GM15510 (cell line): Measurements from ENCODE around the gene ANKS3.

ENCODE experiments used
- POLR2A ChIP-seq: IDR thresholded peaks from 3 replicates; pipeline ENCODE4 v1.6.1; 2011; ENCODE audit warnings: borderline replicate concordance; ENCODE audit not compliant: insufficient read length; ENCODE audit errors: extremely low read depth

ANKS3 gene

DNA sequence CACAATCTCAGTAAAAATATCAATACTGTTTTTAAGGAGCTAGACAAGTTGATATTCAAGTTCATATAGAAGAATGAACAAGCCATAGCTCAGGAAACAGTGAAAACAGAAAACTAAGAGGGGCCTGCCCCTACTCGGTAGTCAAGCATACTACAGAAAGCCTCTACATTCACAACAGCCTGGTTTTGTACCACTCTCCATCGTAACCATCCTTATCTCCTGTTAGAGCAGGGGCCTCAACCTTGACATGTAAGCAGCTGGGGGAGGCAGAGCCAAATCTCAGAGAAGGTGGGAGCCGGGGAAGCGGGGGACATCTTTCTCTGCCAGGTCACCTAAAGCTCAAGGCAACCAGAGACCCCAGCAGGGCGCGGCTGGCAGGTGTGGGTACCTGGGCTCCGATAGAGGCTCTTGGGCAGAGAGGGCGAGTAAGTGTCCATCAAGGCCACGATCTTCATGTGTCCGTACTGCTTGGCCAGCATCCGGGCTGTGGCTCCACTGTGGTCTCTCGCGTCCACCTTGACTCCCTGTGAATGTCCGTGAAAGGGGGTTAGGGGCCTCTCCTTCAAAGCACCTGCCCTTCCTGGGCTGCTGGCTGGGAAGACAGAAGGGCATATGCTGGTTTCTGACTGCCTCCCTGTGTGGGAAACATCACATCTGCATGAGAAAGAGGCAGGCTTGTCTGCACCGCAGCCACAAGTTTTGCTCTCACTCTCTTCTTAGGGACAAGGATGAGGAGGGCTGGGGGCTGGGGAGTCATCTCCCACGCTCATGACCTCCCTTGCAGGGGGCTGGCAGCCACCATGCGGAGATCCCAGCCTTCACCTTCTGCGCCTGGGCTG lies 20.2 kb downstream of the ANKS3 start:
- no peak for TF ChIP-seq POLR2A

DNA sequence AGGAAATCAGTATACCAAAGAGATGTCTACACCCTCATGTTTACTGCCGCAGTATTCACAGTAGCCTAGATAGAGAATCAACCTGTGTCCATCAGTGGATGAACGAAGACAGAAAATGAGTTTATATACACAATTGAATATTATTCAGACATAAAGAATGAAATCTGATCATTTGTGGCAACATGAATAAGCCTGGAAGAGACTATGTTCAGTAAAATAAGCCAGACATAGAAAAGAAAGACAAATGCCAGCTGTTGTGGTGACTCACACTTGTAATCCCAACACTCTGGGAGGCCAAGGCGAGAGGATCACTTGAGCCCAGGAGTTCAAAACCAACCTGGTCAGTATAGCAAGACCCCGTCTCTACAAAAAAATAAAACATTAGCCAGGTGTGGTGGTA lies 24.6 kb downstream of the ANKS3 start:
- no peak for TF ChIP-seq POLR2A

DNA sequence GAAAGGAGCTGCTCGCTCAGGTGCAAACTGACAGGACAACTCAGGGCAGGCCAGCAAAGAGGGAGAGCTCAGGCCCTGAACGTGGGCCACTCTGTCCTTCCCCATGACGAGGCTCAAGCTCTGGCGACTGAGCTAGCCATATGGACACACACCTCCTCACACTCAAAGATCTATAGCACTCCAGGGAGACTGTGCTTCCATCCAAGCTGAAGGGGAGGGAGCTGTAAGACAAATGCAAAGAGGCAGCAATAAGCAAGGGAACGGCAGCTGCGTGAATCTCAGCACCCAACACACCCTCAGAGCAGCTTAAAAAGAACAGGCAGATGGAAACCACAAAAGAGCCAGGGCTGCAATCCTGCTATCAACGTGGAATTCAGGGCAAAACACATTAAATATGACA lies 27.2 kb downstream of the ANKS3 start:
- TF ChIP-seq POLR2A: no peak

- TF ChIP-seq POLR2A: no peak
Observed at GRCh38 chr16:4704913-4705312, 29.2 kb downstream of the ANKS3 start.

GRCh38 chr16:4704491-4704890 lies 29.6 kb downstream of the ANKS3 start:
- TF ChIP-seq POLR2A: no peak

DNA sequence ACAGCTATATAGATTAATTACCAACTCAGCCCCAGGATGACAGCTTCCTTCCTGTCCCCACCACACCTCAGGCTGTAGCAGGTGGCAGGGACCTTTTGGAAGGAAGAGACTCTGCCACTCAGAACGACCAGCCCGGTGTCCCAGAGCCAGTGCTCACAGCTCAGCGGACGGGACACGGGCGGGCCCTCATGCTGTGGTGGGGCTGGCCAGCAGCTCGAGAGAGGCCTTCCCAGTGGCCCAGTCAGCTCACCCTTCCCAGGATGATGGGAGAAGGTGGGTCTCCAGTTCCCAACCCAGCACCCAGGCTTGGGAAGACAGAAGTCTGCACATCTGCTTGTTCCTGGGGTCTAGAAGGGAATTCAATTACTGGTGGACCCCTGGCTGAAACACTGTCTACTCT lies 30.2 kb downstream of the ANKS3 start:
- no peak for TF ChIP-seq POLR2A

DNA sequence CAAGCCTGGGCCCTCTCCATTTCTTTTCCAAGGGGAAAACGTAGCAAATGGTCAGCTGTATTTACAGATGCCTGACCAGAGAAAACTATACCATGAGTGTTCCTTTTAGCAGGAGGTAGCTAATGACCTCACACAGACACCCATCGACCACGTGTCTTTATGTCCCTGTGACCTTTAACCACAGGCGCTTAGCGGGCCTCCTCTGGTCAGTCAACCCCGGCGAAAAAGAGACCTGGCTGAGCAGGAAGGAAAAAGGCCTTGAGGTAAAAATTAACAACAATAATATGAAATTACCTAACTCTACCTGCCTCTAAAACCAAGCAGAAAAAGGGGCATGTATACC lies 31.6 kb downstream of the ANKS3 start:
- no peak for TF ChIP-seq POLR2A

DNA sequence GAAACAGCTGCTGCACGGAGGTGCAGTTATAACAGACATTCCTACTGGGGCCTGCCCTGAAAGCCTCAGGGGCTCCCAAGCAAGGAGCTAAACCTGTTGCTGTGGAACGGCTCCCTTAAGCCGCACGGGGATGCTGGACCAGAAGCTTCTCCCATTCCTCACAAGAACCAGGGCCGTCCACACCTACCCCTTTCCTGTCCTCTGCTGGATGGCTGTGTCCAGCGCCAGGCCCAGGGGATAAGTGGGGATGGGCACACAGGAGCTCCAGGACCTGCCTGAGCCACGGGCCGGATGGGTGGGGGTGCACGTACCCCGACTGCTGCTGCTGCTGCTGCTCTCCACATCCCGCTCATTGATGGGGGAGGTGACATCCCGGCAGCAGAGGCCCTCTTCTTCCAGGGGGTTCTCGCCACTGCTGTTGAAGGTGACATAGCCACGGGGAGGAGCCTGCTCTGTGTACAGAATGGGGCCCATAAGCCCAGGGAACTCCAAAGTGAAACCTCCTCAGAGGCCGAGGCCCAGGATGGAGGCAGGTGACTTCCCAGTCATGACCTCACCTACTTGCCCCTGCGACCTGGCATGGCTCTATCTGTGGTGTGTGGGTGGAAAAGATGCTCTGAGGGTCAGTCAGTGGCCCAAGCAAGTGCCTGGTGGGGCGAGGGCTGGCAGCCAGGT lies 32.1 kb downstream of the ANKS3 start:
- TF ChIP-seq POLR2A: no peak

DNA sequence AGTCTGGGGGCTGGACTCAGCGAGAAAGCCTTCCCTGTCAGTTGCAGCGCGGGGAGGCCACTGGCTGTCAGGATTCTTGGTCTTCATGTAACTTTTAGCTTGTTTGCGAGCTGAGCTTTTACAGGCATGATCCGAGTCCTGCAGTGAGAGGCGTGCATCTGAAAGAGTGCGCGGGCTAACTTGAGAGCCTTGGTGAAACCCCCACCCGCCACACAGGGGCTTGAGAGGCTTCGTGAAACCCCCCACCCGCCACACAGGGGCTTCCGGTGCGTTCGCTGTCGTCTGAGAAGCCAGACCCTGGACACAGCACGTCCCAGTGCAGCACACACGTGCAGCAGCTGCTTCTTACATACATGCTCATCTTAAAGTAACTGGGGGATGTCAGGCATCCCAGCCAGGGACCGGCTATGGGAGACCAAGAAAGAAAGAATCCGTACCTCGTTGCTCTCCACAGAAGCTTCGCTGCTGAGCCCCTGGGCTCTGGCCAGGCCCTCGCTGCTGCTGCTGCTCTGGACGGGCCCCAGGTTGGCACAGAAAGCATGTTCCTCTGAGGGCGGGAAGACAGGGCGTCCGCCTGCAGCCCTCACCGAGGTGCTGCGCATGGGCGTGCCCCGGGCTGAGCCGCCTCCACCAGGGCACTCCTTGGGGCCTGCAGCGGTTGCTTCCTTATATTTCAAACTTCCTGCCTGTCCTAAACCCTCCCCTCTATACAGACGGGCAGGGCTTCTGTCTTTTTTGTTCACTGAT lies 32.9 kb downstream of the ANKS3 start:
- no peak for TF ChIP-seq POLR2A

- TF ChIP-seq POLR2A: no peak
Observed at GRCh38 chr16:4700380-4700996, 33.6 kb downstream of the ANKS3 start.

DNA sequence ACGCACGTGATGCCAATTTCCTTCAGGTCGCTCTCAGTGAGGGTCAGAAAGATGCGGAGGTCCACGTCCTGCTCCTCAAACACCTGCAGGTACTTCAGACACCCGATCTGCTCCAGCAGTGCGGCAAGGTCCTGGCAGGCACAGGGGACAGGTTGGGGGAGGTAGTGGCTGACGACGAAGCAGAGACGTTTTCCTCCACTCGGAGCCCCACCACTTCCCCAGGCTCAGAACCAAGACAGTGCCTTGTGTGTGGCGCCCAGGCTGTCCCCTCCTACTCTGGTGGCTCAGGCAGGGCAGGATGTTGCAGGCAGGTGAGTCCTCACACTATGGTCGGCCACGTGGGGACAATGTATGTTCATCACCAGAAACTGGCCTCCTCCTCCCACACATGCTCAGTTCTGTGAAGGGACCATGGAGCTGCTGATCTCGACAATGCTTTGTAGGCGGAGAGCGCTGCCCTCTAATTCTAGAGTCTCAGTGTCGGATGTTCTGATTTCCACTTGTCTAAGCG lies 35.0 kb downstream of the ANKS3 start:
- no peak for TF ChIP-seq POLR2A

DNA sequence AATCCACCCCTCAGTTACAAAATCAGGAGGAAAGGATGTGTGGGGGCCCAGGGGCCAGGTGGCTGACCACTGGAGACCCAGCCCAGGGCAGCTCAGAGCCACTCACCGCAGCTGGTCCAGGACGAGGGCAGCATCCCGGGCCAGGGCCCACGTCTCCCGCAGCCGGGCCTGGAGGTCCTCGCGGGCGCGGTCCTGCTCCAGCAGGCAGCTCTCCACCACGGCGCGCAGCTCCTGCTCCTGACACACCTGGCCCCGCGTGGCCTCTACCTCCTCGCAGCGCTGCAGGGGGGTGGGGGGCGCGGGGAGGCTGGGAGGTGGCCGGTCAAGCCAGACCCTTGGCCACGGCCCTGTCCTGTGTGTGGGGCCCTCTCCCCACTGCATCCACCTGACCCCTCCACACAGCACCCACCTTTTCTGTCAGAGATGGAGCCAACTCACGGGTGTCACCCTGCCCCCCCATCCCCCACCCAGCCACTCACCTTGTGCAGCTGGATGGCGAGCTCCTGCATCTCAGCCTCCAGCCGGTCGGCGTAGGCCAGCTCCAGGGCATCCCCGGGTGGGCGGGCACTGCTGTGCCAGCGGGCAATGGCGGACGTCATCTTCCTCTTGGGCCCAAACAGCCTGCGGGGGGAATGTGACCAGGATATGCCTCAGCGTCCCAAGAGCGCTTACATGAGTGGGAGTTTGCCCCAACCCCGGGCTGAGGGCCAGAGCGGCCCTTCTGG lies 35.6 kb downstream of the ANKS3 start:
- no peak for TF ChIP-seq POLR2A

DNA sequence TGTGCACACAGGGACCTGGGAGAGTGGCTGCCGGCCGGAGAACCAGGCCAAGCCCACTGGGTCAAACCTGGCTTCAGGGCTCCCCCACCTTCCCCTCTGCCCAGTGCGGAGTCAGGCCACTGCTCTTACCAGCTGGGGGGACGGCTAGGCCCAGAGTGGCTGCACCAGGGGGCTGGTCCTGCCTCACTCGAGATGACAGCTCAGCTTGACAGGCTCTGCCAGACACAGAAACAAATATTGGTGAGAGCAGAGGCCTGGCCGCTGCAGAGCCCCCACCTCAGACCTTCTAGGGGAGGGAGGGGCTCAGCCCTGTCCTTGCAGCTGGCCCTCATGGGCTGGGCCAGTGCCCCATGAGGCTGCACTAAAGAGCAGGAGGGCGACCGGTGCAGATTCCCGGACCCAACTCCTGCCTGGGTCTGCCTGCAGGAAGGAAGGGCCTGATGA lies 36.2 kb downstream of the ANKS3 start:
- TF ChIP-seq POLR2A: no peak
